Airway epithelial cell (primary cell): ENCODE data around the gene TUBB6. TPM values are rescaled to one million over a fixed set of nuclear protein-coding genes. Genes with fewer than 3 reads are reported as not detected.

Experiments
- total RNA-seq: library from RNA; depleted of rRNA; stranded (reverse); fragments of >200 nt; gene quantifications from 2 replicates; pipeline ENCODE4 v1.2.3, GENCODE V29; 2015

Gene TUBB6
- total RNA-seq: 493 and 746 TPM in 2 replicates

GRCh38 chr18:12307701-12308385, at the start of gene TUBB6:
TUBB6 (plus strand) TSS chr18:12308241; CDS start chr18:12308293, 52 bp downstream.

Other genes starting within 250 kb of the TUBB6 start
- not detected in 2 replicates for gene ANKRD62, start 214.4 kb upstream of the TUBB6 start, total RNA-seq
- gene CIDEA, start 53.9 kb upstream of the TUBB6 start, total RNA-seq: 2.5 and 3.0 TPM in 2 replicates
- 51.3 and 57.4 TPM in 2 replicates for gene AFG3L2, start 69.0 kb downstream of the TUBB6 start, total RNA-seq
- gene PRELID3A, start 99.7 kb downstream of the TUBB6 start, total RNA-seq: 0.23 and 2.0 TPM in 2 replicates